Measurements from ENCODE around the gene RAP1GAP. TPM values are rescaled to one million over a fixed set of nuclear protein-coding genes. Genes with fewer than 3 reads are reported as not detected.

The RAP1GAP gene
- total RNA-seq, 2 experiments from 2014 or later: 0.20 to 0.44 TPM

- H3K9me3 Mint-ChIP-seq: no peaks in the 10 kb centered on the region
- no peaks in the 10 kb centered on the region for H3K36me3 ChIP-seq (ENCODE audit: insufficient read depth, low read length)
- no peak overlapping the region for H3K27ac Mint-ChIP-seq
- H3K27ac ChIP-seq (ENCODE audit: low read depth in 1 of 2, low read length in 2 of 2): no peak overlapping the region
- no peak for TF ChIP-seq CTCF (IDR thresholded peaks at IDR 0.05)
- ATAC-seq (ENCODE audit: poor library complexity): no peak
- H3K36me3 Mint-ChIP-seq (ENCODE audit: low read depth): no peaks in the 10 kb centered on the region
- H3K4me3 Mint-ChIP-seq: no peak overlapping the region
- H3K9me3 ChIP-seq (ENCODE audit: control insufficient read depth in 1 of 2, insufficient read depth in 1 of 2, low read length in 2 of 2): peaks cover 0 to 7% of the 10 kb centered on the region in 2 experiments
- DNase-seq: no peak
- H3K4me1 Mint-ChIP-seq (ENCODE audit: low read depth): no peaks in the 10 kb centered on the region
- peaks cover 0 to 2% of the 10 kb centered on the region in 2 experiments for H3K27me3 ChIP-seq (ENCODE audit: control insufficient read depth in 1 of 2, insufficient read depth in 2 of 2, low read length in 2 of 2)
- no peaks in the 10 kb centered on the region for H3K4me1 ChIP-seq (ENCODE audit: insufficient read depth, low read length)
- POLR2A ChIA-PET: no interaction called here
- intact Hi-C loops (cut with DNase I, micrococcal nuclease): no loop called here
- H3K4me3 ChIP-seq (ENCODE audit: low read length): no peak overlapping the region
- CTCF ChIA-PET: no interaction called here
- peaks cover 30% of the 10 kb centered on the region for H3K27me3 Mint-ChIP-seq
Observed at GRCh38 chr1:21593231-21593630, 75.9 kb downstream of the RAP1GAP start.

GRCh38 chr1:21592086-21592865 is 76.9 kb downstream of the RAP1GAP start:
- no peaks in the 10 kb centered on the region for H3K9me3 Mint-ChIP-seq
- no peak overlapping the region for H3K27ac Mint-ChIP-seq
- TF ChIP-seq CTCF (IDR thresholded peaks at IDR 0.05): no peak
- CTCF ChIA-PET: no interaction called here
- no peak overlapping the region for H3K27ac ChIP-seq (ENCODE audit: low read depth in 1 of 2, low read length in 2 of 2)
- no peak overlapping the region for H3K4me3 ChIP-seq (ENCODE audit: low read length)
- peaks cover 35% of the 10 kb centered on the region for H3K27me3 Mint-ChIP-seq
- POLR2A ChIA-PET: no interaction called here
- H3K9me3 ChIP-seq (ENCODE audit: control insufficient read depth in 1 of 2, insufficient read depth in 1 of 2, low read length in 2 of 2): peaks cover 0 to 7% of the 10 kb centered on the region in 2 experiments
- no peaks in the 10 kb centered on the region for H3K4me1 ChIP-seq (ENCODE audit: insufficient read depth, low read length)
- no peaks in the 10 kb centered on the region for H3K4me1 Mint-ChIP-seq (ENCODE audit: low read depth)
- no peak for DNase-seq
- no peaks in the 10 kb centered on the region for H3K36me3 Mint-ChIP-seq (ENCODE audit: low read depth)
- peaks cover 0 to 5% of the 10 kb centered on the region in 2 experiments for H3K27me3 ChIP-seq (ENCODE audit: control insufficient read depth in 1 of 2, insufficient read depth in 2 of 2, low read length in 2 of 2)
- no peaks in the 10 kb centered on the region for H3K36me3 ChIP-seq (ENCODE audit: insufficient read depth, low read length)
- intact Hi-C loops (cut with DNase I, micrococcal nuclease): no loop called here
- no peak overlapping the region for H3K4me3 Mint-ChIP-seq
- no peak for ATAC-seq (ENCODE audit: poor library complexity)

GRCh38 chr1:21590934-21591333 is 78.2 kb downstream of the RAP1GAP start:
- Mint-ChIP-seq H3K9me3 (no peaks in the 10 kb centered on the region), H3K4me1 (ENCODE audit: low read depth) (no peaks in the 10 kb centered on the region), H3K4me3 (no peak overlapping the region), H3K27ac (no peak overlapping the region), H3K36me3 (ENCODE audit: low read depth) (no peaks in the 10 kb centered on the region), H3K27me3 (peaks cover 40% of the 10 kb centered on the region)
- ATAC-seq (ENCODE audit: poor library complexity) (no peak), DNase-seq (no peak)
- intact Hi-C loops (cut with DNase I, micrococcal nuclease): no loop called here
- ChIA-PET POLR2A (no interaction called here), CTCF (no interaction called here)
- Histone ChIP-seq H3K4me3 (ENCODE audit: low read length) (no peak overlapping the region), H3K27me3 (ENCODE audit: control insufficient read depth in 1 of 2, insufficient read depth in 2 of 2, low read length in 2 of 2) (peaks cover 0 to 5% of the 10 kb centered on the region in 2 experiments), H3K9me3 (ENCODE audit: control insufficient read depth in 1 of 2, insufficient read depth in 1 of 2, low read length in 2 of 2) (peaks cover 0 to 7% of the 10 kb centered on the region in 2 experiments), H3K36me3 (ENCODE audit: insufficient read depth, low read length) (no peaks in the 10 kb centered on the region), H3K27ac (ENCODE audit: low read depth in 1 of 2, low read length in 2 of 2) (no peak overlapping the region), H3K4me1 (ENCODE audit: insufficient read depth, low read length) (no peaks in the 10 kb centered on the region)
- no peak for TF ChIP-seq CTCF (IDR thresholded peaks at IDR 0.05)

All from CD4-positive, alpha-beta T cell (primary cell).